Prostate gland (tissue), 2 donors: ENCODE results near the gene SEZ6L.

Experiments
- CTCF ChIP-seq, 4 experiments: fragments of 200-600 bp in 2 of 4; fragments of 450-650 bp in 2 of 4; sonication (generic) in 2 of 4; IDR thresholded peaks; 1 replicate in 3 of 4; 2 replicates in 1 of 4; pipeline ENCODE4 v1.5.1; 2016 to 2019; ENCODE audit warnings: antibody characterized with exemption in 4 of 4, mild to moderate bottlenecking in 2 of 4, moderate library complexity in 2 of 4
- POLR2A ChIP-seq: fragments of 450-650 bp; IDR thresholded peaks from one replicate; pipeline ENCODE4 v1.6.1; 2016; ENCODE audit warnings: antibody characterized with exemption, mild to moderate bottlenecking
- POLR2AphosphoS5 ChIP-seq: sonication (generic); formaldehyde crosslinking; IDR thresholded peaks from one replicate; pipeline ENCODE4 v1.6.1; 2017; ENCODE audit warnings: antibody characterized with exemption

DNA sequence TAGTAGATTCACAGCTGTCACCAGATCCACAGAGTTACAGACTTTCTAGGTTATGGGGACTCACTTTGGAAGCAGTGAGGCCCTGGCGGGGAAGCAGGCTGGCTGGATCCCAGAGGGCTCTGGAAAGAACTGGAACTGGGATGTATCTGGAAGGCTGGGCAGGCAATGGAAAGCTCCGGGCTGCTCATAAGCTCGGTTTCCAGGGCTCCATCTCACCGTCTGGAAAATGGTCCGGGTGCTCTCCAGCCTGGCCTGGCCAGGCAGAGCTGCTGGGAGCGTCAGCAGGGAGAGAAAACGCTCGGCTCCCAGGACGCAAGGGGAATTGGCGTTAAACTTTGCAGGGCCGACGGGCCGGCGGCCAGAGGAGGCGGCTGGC, 335 bp upstream of the SEZ6L start:
- no peak for TF ChIP-seq POLR2AphosphoS5
- TF ChIP-seq CTCF (IDR thresholded peaks at IDR 0.05) = no peak
- no peak for TF ChIP-seq POLR2A
